Measurements from ENCODE around the gene HNRNPLL. TPM values are rescaled to one million over a fixed set of nuclear protein-coding genes. Genes with fewer than 3 reads are reported as not detected.
"Not testable (repeated sequence)": the region's sequence is repeated elsewhere in the genome, so short reads cannot be mapped to it uniquely, and the experiment has no call there.

Gene HNRNPLL
- total and polyA plus RNA-seq, 8 donors, result 4.9 to 20.8 (median 14.3) TPM

DNA sequence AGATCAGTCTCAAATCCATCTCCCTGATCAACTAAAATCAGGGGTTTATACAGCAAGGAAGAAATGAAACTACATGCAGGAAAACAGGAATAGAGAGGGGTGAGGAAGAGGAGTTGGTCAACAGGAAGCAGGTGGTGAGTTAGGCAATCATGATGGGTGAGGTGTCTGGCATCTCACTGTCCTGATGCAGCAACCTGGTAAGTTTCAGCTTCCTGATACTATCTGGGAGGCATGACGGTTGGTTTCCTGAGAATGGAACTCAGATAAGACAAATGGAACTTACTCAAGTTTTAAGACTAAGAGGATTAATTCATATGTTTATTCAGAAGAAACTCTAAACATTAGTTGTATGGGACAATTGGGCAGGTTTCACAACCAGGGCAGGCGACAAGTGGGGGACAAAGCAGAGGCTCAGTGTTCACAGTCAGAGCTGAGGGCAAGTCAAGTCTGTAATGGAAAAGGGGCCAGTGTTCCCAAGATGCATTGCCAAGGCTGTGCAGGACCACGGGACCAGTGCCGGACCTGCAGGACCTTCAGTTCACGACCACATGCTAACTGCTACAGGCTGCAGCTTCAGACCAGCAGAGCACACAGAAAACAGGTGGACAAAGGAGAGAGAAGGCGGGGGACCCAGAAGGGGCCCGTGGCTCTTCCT lies 45.5 kb upstream of the HNRNPLL start:
- H3K36me3 ChIP-seq, result no peaks in the 10 kb centered on the region
- H3K9me3 ChIP-seq, result no peaks in the 10 kb centered on the region
- peaks cover 0 to 2% (median 0%) of the 10 kb centered on the region in 3 donors for H3K4me1 ChIP-seq
- TF ChIP-seq, protein P1, sequence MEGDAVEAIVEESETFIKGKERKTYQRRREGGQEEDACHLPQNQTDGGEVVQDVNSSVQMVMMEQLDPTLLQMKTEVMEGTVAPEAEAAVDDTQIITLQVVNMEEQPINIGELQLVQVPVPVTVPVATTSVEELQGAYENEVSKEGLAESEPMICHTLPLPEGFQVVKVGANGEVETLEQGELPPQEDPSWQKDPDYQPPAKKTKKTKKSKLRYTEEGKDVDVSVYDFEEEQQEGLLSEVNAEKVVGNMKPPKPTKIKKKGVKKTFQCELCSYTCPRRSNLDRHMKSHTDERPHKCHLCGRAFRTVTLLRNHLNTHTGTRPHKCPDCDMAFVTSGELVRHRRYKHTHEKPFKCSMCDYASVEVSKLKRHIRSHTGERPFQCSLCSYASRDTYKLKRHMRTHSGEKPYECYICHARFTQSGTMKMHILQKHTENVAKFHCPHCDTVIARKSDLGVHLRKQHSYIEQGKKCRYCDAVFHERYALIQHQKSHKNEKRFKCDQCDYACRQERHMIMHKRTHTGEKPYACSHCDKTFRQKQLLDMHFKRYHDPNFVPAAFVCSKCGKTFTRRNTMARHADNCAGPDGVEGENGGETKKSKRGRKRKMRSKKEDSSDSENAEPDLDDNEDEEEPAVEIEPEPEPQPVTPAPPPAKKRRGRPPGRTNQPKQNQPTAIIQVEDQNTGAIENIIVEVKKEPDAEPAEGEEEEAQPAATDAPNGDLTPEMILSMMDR (IDR thresholded peaks at IDR 0.05), result no peak
- ATAC-seq, result no peak
- H3K27me3 ChIP-seq, result no peaks in the 10 kb centered on the region
- FAIRE-seq, result no peak
- no peak overlapping the region for H3K4me3 ChIP-seq
- intact Hi-C loops (cut with DNase I), result no loop called here
- 87 to 88% methylated on average over 7 of the region's 7 CpGs for WGBS, 2 donors
- DNase-seq, result no peak
- no peak overlapping the region for H3K27ac ChIP-seq

DNA sequence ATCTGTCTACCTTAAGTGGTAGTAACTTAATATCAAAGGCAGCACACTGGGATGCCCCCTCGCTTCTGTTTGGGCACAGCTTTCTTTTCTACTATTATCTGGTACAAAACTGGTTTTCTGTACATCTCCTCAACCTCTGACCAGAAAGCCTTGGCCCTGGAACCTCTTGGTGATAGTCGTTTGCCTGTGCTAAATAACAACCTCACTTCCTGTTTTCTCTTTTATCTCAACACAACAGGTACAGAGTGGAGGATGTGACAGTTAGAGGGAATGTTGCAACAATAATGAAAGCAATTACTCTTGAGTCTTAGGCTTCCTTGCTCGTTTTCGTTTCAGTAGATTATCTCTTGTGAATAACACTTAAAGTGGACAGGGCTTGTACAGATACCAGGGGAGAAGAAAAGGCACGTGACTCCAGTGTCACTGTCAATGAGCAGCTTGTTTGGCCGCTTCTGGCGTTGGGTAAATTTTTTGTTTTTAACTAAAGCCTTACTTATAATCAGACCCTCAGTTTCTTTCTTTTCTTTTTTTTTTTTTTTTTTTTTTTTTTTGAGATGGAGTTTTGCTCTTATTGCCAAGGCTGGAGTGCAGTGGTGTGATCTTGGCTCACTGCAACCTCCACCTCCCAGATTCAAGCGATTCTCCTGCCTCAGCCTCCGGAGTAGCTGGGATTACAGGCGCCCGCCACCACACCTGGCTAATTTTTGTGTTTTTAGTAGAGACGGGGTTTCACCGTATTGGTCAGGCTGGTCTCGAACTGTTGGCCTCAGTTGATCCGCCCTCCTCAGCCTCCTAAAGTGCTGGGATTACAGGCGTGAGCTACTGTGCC lies 41.2 kb upstream of the HNRNPLL start:
- H3K4me1 ChIP-seq; H3K27ac ChIP-seq; H3K9me3 ChIP-seq; FAIRE-seq; intact Hi-C loops (cut with DNase I); ATAC-seq; H3K36me3 ChIP-seq; H3K27me3 ChIP-seq; DNase-seq; H3K4me3 ChIP-seq: not testable (repeated sequence)
- 85 to 93% methylated on average over 16 of the region's 16 CpGs for WGBS, 2 donors

DNA sequence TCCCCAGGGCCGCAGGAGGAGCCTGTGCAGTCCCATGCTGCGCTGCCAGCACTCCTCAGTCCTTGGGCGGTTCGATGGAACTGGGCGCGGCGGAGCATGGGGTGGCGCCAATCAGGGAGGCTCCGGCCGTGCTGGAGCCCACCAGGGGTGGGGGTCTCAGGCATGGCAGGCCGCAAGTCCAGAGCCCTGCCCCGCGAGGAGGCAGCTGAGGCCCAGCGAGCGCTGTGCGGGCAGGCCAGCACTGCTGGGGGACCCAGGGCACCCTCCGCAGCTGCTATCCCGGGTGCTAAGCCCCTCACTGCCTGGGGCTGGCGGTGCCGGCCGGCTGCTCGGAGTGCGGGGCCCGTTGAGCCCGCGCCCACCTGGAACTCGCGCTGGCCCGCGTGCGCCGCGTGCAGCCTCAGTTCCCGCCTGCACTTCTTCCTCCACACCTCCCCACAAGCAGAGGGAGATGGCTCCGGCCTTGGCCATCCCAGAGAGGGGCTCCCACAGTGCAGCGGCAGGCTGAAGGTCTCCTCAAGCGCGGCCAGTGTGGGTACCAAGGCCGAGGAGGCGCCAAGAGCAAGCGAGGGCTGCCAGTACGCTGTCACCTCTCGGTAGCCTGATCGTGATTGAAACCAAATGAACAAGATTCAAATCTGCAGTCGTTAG lies 40.4 kb upstream of the HNRNPLL start:
- Histone ChIP-seq H3K4me1 (no peaks in the 10 kb centered on the region), H3K27me3 (no peaks in the 10 kb centered on the region), H3K4me3 (no peak overlapping the region), H3K36me3 (no peaks in the 10 kb centered on the region), H3K27ac (no peak overlapping the region), H3K9me3 (no peaks in the 10 kb centered on the region)
- ATAC-seq (no peak), FAIRE-seq (no peak), DNase-seq (peak in 1 of 6 donors; percentile 58)
- TF ChIP-seq, protein P1 (IDR thresholded peaks at IDR 0.05), result no peak
- 94 to 97% methylated on average over 31 to 45 of the region's 45 CpGs for WGBS, 2 donors
- intact Hi-C loops (cut with DNase I), result no loop called here

DNA sequence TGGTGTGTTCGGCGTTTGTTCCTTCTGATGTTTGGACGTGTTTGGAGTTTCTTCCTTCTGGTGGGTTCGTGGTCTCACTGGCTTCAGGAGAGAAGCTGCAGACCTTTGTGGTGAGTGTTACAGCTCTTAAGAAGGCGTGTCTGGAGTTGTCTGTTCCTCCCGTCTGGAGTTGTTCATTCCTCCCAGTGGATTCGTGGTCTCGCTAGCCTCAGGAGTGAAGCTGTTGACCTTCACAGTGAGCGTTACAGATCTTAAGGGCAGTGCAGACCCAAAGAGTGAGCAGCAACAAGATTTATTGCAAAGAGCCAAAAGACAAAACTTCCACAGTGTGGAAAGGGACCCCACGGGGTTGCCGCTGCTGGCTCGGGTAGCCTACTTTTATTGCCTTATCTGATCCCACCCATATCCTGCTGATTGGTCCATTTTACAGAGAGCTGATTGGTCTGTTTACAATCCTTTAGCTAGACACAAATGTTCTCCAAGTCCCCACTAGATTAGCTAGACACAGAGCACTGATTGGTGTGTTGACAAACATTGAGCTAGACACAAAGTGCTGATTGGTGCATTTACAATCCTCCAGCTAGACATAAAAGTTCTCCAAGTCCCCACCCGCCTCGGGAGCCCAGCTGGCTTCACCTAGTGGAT lies 39.8 kb upstream of the HNRNPLL start:
- H3K9me3 ChIP-seq; H3K27me3 ChIP-seq; intact Hi-C loops (cut with DNase I); H3K4me3 ChIP-seq; ATAC-seq; H3K27ac ChIP-seq; H3K4me1 ChIP-seq; FAIRE-seq; H3K36me3 ChIP-seq; DNase-seq: not testable (repeated sequence)
- 87 to 91% methylated on average over 14 of the region's 14 CpGs for WGBS, 2 donors

DNA sequence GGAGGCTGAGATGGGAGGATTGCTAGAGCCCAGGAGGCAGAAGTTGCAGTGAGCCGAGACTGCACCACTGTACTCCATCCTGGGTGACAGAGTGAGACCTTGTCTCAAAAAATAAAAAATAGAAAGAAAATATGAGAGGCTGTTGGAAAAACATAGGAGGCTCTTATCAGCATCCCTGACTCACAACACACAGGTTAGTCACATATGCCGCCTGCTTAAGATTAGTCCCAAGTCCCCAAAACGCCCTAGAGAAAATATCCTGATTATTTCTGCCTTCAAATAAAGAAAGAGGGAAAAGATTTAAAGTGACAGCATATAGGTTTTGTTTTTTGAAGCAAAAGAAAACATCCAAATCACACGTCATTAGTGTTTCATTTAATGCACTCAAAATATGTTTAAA lies 33.3 kb upstream of the HNRNPLL start:
- Histone ChIP-seq H3K27ac (no peak overlapping the region), H3K4me1 (no peaks in the 10 kb centered on the region), H3K4me3 (no peak overlapping the region), H3K36me3 (no peaks in the 10 kb centered on the region), H3K9me3 (no peaks in the 10 kb centered on the region), H3K27me3 (no peaks in the 10 kb centered on the region)
- intact Hi-C loops (cut with DNase I), result no loop called here
- no peak for DNase-seq
- no peak for FAIRE-seq
- TF ChIP-seq, protein P1 (IDR thresholded peaks at IDR 0.05), result no peak
- ATAC-seq, result no peak
- 76 to 79% methylated on average over 4 of the region's 4 CpGs for WGBS, 2 donors
